DND-41 (cell line): ENCODE results near the gene CCSER2.

Experiments used
- CTCF ChIP-seq: IDR thresholded peaks from 2 replicates; pipeline ENCODE4 v1.5.1; 2012; ENCODE audit warnings: borderline replicate concordance, low read length, moderate library complexity, mild to moderate bottlenecking; ENCODE audit not compliant: poor library complexity, severe bottlenecking; ENCODE audit errors: extremely low read depth
- EZH2 ChIP-seq: IDR thresholded peaks from 3 replicates; pipeline ENCODE4 v1.6.1; 2012; ENCODE audit warnings: borderline replicate concordance, low read depth, mild to moderate bottlenecking, moderate library complexity, low read length, inconsistent platforms; ENCODE audit not compliant: severe bottlenecking

- TF ChIP-seq CTCF = no peak
- no peak for TF ChIP-seq EZH2
These were observed 41.9 kb downstream of the CCSER2 start for GRCh38 chr10:84370283-84370682.
